AG04449 (cell line): ENCODE results near the gene SLC5A2.

Source experiments
- CTCF ChIA-PET: fragments of 350-600 bp; formaldehyde crosslinking; extraction: SDS; loops from one replicate; lab custom pipeline; 2021; ENCODE audit warnings: antibody characterized with exemption; lab: Yijun Ruan, JAX
- POLR2A ChIA-PET: fragments of 400-600, 350-600 bp; formaldehyde crosslinking; extraction: SDS; loops from one replicate; lab custom pipeline; 2020; ENCODE audit warnings: antibody characterized with exemption, inconsistent platforms; lab: Yijun Ruan, JAX
- DNase-seq: peaks from one replicate; pipeline ENCODE4 v3.0.0-alpha.2; 2010; ENCODE audit warnings: low read depth, low spot score
- H3K4me3 ChIP-seq: 2 replicates; pipeline ENCODE4 v1.5.1; 2011; ENCODE audit warnings: low read depth, mild to moderate bottlenecking, control low read depth, low read length
- CTCF ChIP-seq: IDR thresholded peaks from one replicate; pipeline ENCODE4 v1.5.1; 2011; ENCODE audit warnings: mild to moderate bottlenecking, moderate library complexity, low read length, control low read depth, inconsistent platforms; ENCODE audit not compliant: insufficient read depth; ENCODE audit errors: missing control alignments

SLC5A2 gene

GRCh38 chr16:31491778-31492418 is 9.0 kb downstream of the SLC5A2 start:
- CTCF ChIA-PET, result no interaction called here
- no peak overlapping the region for H3K4me3 ChIP-seq
- no peak for TF ChIP-seq CTCF
- DNase-seq, result no peak
- POLR2A ChIA-PET, result no interaction called here

- no peak overlapping the region for H3K4me3 ChIP-seq
- ChIA-PET CTCF (interaction anchor here (1.4 to 1.7 kb wide), 2 partner anchors 203 to 207 kb away, joined by 3 read pairs; no protein-coding TSS in a partner anchor), POLR2A (no interaction called here)
- no peak for DNase-seq
- no peak for TF ChIP-seq CTCF
These were observed 10.7 kb downstream of the SLC5A2 start for GRCh38 chr16:31493506-31494125.

GRCh38 chr16:31496670-31497069 is 13.7 kb downstream of the SLC5A2 start:
- POLR2A ChIA-PET, result interaction anchor here (1.1 kb wide), 1 partner anchor 12 kb away, joined by 3 read pairs; the partner anchor contains the start of gene RUSF1

GRCh38 chr16:31498493-31498892 is 15.6 kb downstream of the SLC5A2 start:
- no peak for DNase-seq
- TF ChIP-seq CTCF, result no peak
- no peak overlapping the region for H3K4me3 ChIP-seq
- ChIA-PET POLR2A (interaction anchor here (0.6 to 1.1 kb wide), 2 partner anchors 10 to 53 kb away, joined by 3 to 6 read pairs; partner anchors contain the start of gene RUSF1), CTCF (interaction anchor here (1.1 to 1.5 kb wide), 3 partner anchors 12 to 198 kb away, joined by 3 to 5 read pairs (median 4); partner anchors contain the start of gene ARMC5)

More at GRCh38 chr16:31496670-31497069, 13.7 kb downstream of the SLC5A2 start:
- no peak for TF ChIP-seq CTCF
- H3K4me3 ChIP-seq, result no peak overlapping the region
- CTCF ChIA-PET, result interaction anchor here (1.1 to 1.6 kb wide), 2 partner anchors 8 to 36 kb away, joined by 4 to 5 read pairs; no protein-coding TSS in a partner anchor
- no peak for DNase-seq

GRCh38 chr16:31499928-31500327 is 17.0 kb downstream of the SLC5A2 start:
- DNase-seq, result no peak
- TF ChIP-seq CTCF, result no peak
- ChIA-PET POLR2A (interaction anchor here (1.3 kb wide), 1 partner anchor 11 kb away, joined by 6 read pairs; no protein-coding TSS in a partner anchor), CTCF (interaction anchor here (1.5 kb wide), 1 partner anchor 10 kb away, joined by 4 read pairs; no protein-coding TSS in a partner anchor)
- H3K4me3 ChIP-seq, result no peak overlapping the region

- DNase-seq, result no peak
- no peak overlapping the region for H3K4me3 ChIP-seq
- ChIA-PET CTCF (interaction anchor here (0.9 to 2.2 kb wide), 4 partner anchors 28 to 50 kb away, joined by 3 to 7 read pairs (median 4); no protein-coding TSS in a partner anchor), POLR2A (interaction anchor here (0.9 to 1.3 kb wide), 2 partner anchors 11 to 13 kb away, joined by 3 to 6 read pairs; no protein-coding TSS in a partner anchor)
- TF ChIP-seq CTCF, result no peak
These were observed 18.5 kb downstream of the SLC5A2 start for GRCh38 chr16:31501226-31501965.
